Loucy (cell line): Measurements from ENCODE around the gene RPUSD1.

Experiments
- CTCF ChIP-seq: fragments of 200-600 bp; sonication (generic); conservative IDR thresholded peaks from 2 replicates; pipeline ENCODE4 v1.5.1; 2014; ENCODE audit warnings: mild to moderate bottlenecking, antibody characterized with exemption, low read length
- EZH2phosphoT487 ChIP-seq: fragments of 200-600 bp; IDR thresholded peaks from 2 replicates; pipeline ENCODE4 v1.6.1; 2018; ENCODE audit warnings: antibody characterized with exemption, mild to moderate bottlenecking, moderate library complexity, borderline replicate concordance

- no peak for TF ChIP-seq CTCF
- TF ChIP-seq EZH2phosphoT487, result no peak
These were observed 5.3 kb downstream of the RPUSD1 start for GRCh38 chr16:782766-783403.
